COLO668 (cell line): ENCODE measurements around the gene KHDRBS2.

Experiments used
- DNase-seq: peaks from one replicate; lab custom pipeline; 2025; ENCODE audit not compliant: unreplicated experiment; lab: John Stamatoyannopoulos, UW

The KHDRBS2 gene

DNA sequence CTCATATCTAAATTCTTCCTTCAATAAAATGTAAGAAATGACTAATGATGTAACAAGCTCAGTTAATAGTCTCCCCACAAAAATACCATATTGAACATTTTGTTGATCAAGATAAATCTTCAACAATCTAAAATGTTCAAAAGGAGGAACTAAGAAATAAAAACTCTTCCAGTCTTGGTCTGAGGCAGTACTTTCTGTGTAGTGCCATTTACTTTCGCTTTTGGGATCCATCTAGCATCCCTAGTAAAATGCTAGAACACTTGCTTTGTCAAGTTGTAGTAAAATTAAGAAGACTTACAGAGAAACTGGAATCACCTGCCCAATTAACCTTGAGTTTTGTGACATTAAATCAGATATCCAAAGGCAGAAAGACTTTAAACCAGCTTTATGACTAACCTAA lies 246.4 kb downstream of the KHDRBS2 start:
- DNase-seq = no peak

DNA sequence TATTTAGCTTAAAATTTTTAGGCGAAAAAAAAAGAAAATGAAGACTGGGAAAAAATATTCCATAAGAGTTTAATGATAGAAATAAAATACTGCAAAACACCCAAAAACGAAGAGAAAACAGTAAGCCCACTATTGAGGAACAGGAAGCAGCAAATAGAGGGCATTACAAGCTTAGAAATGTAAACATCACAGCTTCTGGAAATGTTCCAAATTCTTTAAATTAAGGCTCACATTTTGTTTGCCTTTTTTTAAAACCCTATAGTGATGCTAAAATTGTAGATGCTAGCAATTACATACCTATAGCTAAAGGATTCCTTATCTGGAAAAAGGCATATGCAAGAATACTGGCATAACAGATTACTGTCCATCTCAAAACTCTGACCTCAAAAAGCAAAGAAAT lies 248.6 kb downstream of the KHDRBS2 start:
- no peak for DNase-seq

DNA sequence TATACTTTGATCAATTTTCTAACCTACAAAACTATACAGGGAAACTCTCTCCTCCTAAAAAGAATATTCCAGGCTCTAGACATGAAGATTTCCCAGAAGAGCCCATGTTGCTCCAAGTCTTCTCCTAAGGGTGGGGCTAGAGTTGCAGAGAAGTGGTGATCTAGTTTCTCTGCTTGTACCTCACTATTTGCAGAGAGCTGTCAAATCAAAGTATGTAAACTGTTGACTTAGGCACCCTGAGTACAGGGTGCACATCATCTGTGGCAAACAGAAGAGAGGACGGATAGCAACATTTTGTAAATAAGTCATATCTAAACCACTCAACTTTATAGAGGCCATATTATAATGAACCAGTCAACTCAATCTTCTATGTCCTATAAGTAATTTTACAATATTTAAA lies 250.1 kb downstream of the KHDRBS2 start:
- DNase-seq = no peak

DNA sequence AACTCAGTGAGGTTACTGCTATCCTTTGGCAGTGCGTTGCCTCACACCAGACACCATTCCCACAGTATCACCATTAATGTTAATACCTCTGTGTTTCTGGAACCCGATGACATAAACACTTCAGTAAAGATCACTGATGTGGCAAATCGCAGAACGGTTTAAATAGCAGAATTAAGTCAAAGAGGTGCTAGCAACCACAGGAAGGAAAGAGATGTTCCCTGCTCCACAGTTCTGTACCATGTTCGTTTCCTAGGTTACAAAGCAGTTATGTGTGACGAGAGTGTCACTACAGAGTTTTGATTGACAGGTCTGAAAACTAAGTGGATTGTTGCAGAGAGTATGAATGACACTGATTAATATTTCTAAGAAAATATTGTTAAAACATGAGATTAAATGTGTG lies 272.3 kb downstream of the KHDRBS2 start:
- DNase-seq = no peak

DNA sequence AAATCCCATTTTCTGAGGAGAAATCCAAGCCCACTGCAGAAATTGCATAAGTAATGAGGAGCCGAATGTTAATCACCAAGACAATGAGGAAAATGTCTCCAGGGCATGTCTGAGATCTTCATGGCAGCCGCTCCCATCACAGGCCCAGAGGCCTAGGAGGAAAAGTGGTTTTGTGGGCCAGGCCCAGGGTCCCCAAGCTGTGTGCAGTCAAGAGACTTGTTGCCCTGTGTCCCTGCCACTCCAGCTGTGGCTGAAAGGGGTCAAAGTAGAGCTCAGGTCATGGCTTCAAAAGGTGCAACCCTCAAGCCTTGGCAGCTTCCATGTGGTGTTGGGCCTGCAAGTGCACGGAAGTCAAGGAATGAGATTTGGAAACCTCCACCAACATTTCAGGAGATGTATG lies 276.6 kb downstream of the KHDRBS2 start:
- no peak for DNase-seq

DNA sequence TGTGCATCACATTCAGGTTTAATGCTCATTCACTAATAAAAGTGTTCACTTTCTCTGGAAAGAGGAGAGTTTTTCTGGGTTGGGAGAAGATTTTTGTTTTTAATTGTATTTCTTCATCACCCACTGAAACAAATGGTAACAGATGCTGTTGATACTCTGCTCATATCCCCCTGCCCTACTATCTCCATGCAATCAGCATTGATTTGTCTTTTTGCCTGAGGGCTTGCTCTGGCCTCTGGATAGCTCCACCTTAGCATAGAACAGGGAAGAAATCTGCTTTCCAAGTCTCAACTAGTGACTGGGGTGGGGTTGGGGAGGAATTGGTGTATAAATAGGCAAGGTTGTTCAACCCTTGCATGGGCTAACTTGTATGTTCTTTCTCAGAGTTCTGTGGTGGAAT lies 296.4 kb downstream of the KHDRBS2 start:
- DNase-seq = no peak

DNA sequence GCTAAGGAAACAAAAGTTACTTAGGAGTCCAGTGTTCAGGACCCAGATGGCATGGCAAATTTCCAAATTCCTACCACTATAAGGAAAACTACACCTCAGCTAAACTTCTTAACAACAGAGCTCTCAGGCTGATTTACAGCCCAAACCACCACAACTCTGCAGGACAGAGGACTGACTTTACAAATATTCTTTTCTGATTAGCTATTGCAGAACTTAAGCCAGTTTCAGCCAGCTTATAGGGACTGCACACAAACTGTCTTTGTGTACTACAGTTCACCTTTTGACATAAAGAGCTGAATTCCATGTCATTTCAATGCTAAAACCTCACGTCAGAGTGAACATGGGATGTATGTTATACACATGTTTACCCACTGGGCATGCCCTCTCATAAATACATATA lies 305.4 kb downstream of the KHDRBS2 start:
- no peak for DNase-seq

DNA sequence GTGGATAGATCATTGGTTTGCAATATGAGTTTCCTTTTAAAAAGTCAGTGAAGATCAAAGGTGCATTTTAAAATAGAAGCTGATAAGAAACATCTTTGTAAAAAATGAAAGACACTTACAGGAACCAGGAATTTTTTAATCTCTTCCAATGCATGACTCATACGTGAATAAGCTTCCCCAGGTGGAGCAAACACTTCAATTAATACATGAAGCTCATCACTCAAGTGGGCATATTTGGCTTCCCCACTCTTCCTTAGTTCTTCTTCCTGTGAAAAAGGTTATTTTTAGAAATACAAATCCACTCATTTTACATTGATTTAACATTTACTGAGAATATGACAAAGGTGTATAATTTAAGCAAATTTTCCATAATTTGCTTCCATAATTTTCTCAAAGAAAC lies 308.1 kb downstream of the KHDRBS2 start:
- no peak for DNase-seq

DNA sequence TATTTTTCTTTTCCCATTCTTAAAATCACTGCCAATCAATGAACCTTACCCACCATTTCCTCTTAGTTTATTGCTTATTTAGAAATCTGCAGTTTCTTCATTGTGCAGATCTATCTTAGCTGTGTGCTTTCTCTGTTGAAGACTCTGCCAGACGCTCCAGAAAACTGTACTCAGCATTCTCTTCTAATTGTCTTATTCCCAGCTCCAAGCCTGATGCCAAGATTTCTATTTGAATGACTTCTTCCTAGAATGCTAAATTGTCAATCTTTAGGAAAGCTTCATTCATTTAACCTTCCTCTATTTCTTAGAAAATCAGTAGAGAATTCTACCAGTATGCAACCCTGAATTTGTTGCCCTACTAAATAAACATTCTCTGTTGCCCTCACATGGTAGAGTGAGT lies 308.9 kb downstream of the KHDRBS2 start:
- DNase-seq = no peak

DNA sequence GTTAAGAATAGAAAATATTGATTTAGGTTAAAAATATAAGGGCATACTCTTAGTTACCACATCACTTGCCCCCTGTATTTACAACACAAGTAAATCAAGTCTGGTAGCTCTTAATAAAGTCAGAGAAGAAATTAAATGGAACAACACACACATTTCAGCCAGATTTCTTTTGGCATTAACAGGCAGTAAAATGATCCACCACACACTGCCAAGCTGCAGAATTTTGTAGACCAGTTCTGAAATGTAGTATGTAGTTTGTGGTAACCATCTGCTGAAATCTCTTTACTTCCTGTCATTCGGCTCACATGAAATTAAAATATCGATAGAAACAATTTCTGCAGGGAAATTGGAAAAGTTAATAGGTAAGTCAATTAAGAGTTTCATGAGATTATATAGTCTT lies 326.8 kb downstream of the KHDRBS2 start:
- DNase-seq = no peak

DNA sequence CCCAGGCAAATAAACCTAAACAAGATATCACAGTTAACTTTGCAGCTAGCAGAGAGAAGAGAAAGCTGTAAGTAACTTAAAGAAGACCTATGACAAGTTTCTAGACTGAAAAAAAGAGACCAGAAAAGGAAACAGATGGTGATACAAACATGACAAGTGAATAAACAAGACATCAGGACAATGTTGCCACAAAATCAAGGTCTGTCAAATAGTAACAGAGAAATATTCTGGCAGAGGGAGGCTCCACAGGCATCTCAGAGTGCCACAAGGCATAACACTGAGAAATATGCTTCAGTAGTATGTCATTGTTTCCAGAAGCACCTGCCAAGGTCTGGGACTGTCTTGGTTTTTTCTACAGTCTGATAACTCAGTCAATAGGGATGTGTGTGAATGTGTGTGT lies 332.2 kb downstream of the KHDRBS2 start:
- DNase-seq = no peak

DNA sequence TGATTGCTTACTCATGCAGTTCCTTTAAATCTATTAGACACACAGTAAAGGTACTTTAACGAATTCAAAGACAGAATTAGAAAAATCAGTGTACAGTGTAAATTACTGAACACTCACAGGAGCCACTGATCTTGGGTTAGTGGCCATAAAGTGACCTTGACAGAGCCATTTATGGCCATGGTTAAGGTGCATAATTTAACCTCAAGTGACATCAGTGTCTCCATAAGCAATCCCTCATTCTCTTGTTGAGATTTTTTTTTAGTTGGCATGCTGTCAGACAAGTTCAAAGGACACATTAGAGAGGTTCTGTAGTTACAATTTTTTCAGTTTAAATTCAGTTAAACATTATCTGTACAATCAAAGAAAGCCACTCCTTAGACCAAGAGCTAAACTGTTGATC lies 334.4 kb downstream of the KHDRBS2 start:
- no peak for DNase-seq

DNA sequence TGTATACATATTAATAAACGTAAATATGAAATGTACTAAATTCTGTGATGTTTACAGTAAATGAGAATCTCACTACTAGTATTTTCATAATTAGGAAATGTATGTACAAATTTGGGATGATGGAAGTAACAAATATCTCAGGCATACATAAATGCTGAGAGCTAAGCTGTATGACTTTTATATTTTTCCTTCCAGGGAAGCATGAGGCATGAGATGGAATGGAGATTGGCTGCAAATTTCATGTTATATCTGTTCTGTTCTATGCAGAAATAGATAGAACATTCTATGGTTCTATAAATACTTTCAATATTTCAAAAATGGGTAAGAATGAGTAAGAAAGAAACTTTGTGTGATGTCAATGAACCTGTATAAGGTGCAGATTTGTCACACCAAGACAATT lies 335.2 kb downstream of the KHDRBS2 start:
- DNase-seq = no peak

DNA sequence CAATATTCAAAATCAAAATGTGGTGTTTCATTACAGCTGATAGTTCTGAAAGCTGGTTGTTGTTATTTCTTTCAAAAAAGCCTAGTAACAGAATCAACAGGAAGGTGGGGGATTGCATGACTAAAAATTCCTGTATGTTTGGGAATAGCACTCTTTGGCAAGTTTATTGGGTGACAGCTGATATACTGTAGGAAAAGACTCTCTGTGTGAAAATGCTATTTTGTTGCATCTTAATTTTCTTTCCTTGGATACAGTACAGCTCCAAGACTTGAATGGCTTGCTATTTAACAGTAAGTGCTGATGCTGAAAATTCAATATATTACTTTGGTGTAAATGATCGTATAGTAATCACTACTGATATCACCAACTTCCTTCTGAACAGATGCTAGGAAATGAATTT lies 336.1 kb downstream of the KHDRBS2 start:
- no peak for DNase-seq

DNA sequence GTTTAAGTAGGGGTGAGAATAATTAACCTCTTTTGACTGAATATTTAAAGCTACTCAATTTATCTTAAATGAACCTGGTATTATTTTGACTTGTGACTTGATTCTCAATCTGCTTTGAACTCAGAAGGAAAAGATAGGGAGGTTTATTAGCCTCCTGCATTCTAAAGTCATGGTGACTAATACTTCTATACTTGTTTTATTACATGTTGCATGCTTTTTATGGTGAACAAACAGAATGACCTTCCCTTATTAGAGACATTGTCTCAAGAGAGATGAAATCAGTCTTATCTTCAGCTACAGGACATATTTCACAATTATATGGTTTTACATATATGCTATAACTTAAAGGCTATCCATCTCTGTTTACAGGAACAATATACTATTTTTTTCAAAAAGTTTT lies 336.9 kb downstream of the KHDRBS2 start:
- no peak for DNase-seq

DNA sequence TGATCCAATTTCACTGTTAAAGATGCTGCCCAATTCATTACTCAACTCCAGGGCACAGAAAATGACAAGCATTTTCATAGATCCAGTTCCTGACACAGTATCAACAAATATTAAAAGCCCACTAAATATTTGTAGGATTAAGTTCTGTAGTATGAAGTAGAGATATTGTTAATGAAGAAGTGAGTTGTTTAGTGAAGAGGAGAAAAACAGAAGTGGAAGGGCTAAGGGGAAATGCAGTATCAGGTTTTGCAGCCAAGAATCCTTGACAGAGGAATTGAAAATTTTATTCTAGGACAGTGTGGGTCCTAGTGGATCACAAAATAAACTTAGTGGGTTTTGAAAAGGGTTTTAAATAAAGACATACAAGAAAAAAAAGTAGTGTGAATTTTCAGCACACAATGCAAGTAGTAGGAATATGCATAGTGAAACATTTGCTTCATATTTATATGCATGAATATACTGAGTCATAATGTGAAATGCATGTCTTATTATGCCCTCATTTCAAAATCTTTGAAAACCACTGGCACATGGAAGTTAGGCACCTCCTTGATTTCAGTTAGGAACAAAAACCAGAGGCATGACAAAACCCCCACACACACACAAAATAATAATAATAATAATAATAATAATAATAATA lies 338.6 kb downstream of the KHDRBS2 start:
- DNase-seq = no peak

DNA sequence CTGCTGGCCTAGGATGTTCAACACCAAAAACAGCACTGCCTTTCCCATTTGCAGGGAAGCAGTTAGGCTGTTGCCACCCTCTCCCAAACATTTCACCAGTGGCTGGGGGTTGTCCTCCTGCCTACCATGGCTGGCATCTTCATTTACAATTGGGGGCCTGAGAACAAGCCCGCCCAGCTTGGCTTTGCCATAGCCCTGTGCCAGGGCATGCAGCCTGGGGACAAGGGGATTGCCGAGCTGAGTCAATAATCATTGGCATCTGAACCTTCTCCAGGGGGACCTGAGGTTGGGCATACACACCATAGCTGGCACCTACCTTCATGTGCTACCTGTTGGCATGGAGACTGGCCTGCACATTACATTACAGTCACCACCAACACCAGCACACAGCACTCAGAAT lies 345.1 kb downstream of the KHDRBS2 start:
- DNase-seq = no peak

DNA sequence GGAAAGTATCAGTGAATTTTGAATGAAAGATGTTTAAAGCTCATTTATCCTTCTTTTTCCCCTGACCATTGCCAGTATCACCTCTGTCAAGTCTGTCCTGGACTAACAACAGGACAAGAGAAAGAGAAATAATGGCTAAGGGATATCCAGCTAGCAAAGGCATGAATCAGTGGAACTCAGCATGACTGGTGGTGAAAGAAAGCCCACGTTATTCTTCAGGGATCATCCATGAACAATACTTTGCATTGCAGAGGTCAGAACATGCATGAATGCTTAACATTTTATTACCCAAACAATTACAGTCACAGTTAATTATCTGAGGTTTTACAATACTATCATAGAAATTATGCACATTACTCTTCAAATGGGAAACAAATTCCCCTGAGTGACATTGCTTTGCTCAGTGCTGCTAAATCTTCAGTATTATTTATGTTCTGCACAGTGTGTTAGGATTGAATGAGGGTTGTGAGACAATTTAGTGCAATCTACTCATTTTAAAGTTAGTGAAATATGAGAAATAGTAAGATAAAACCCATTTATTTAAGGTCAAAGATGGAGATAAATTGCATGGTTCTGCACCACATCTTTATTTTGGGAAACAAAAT lies 350.7 kb downstream of the KHDRBS2 start:
- DNase-seq = no peak

DNA sequence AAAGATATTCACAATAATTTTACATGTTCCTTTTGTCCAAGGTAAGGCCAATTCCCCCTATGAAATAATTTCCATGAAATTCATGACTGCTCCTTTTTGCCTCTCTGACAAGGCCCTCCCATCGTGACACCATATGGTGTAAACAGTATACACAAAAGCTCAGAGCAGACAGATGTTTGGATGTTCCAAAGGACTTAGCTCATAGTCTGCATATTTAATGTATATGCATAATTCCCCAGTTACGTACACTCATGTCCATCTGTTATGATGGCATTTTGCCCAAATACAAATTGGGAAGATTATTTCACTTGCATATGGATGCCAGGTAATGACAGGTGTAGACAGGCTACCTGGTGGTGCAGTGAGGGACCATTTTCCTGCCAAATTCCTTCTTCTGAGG lies 376.5 kb downstream of the KHDRBS2 start:
- DNase-seq = no peak

DNA sequence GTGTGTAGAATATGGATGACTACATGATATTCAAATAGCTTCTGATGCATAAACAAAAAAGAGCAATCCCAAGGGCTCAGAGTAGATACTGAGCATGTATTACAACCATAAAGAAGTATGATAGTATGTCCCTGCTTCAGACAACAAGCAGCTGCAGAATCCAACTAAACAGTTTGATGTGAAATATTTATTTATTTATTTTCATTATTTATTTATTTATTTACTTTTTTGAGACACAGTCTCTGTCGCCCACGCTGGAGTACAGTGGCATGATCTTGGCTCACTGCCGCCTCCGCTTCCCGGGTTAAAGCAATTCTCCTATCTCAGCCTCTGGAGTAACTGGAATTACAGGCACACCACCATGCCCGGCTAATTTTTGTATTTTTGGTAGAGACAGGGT lies 384.3 kb downstream of the KHDRBS2 start:
- DNase-seq = no peak

DNA sequence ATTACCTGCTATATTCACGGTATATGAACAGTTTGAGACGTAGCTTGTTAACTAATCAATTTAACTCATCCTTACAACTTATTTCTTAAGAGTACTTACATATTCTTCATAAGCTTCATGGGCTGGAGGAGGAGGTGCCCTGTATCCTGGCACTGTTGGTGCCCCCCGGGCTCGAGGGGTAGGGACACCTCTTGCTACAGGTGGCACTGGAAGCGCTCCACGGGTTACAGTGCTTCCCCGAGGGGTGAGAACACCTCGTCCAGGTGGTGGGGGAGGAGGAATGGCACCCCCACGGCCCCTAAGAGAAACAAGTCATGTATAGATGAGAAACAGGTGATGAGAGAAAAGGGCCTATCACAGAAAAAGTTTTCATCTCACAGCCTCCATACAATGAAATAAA lies 391.5 kb downstream of the KHDRBS2 start:
- no peak for DNase-seq

DNA sequence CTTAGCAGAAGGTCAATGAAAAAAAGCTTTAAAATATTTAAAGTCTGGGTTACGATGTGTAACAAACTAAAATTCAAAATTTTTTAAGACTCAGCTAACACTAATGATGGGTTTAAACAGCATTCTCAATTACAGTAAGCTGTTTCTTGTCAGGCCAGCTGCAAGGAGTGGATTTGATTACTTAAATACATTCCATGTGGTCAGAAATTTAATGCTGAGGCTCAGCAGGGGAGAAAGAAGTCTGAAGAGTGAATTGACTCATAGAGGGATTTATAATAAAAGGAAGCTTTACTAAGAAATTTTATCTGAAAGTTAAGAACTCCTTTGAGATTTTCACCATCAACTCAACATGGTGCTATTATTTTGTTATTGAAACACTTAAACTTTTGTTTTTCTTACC lies 398.6 kb downstream of the KHDRBS2 start:
- no peak for DNase-seq

DNA sequence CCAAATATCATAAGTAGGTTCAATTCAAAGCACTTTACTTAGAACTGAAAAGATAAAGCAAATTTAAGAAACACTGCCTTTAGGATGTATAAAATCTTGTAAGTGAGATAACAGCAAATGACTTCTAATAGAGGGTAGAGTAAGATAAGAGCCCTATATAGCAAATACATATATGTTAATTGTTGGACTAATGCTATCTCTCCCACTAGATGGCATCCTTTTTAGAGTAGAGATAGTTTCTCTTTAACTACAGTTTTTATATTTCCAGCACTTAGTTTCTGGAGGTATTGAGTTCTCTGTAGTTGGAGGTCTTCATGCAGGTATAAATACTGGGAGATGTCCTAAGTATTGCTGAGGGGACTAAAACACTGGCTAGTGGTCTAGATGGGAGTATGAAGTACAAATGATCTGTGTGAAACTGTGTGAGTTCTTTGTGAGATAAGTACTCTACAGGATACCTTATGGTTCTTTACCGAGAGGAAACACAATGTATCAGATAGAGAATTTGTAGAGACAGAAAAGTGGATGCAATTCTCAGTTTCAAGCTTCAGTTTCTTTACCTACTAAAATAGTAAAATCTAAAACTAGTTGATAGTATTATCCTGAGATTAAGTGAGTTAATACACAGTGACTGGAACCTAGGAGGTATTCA lies 399.3 kb downstream of the KHDRBS2 start:
- DNase-seq = no peak
